GM18858 (cell line): ENCODE measurements around the gene HRAS.
"Not testable (repeated sequence)": the region's sequence is repeated elsewhere in the genome, so short reads cannot be mapped to it uniquely, and the experiment has no call there.

Source experiments
- ATAC-seq: cut with Tn5 transposase; IDR thresholded peaks from one replicate; pipeline ENCODE4 v1.9.1; 2021; ENCODE audit not compliant: unreplicated experiment

The HRAS gene

DNA sequence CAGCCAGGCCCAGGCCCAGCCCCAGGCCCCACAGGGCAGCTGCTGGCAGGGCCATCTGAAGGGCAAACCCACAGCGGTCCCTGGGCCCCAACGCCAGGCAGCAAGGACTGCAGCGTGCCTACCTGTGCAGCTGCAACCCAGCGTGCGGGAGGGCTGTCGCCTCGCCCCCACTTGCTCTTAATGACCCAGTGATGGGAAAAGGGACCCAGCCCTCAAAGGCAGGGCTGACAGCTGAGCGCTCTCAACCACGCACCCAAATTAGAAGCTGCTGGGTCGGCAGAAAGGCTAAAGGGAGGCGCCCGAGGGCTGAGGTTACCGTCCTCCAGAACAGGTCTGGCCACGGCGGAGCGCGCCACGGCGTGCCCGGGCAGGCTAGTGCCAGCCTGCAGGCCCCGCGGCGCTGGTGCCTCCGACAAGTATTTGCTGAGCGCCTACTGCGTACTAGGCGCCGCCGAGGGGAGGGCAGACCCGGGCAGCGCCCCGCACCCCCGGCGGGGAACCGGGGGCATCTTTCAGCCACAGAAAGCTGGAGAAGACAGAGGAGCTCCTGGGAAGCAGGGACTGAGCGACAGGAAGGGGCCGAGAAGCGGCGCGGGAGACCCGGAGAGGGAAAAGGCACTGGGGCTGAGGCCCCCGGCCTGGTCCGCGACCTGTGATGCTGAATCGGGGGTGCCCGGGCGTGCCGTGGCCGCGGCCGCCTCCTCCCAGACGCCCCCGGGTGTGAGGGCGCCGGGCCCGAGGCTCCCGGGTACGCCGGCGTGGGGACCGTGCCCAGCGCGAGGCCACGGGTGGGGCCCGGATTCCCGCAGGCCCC lies 773 bp downstream of the HRAS start:
- no peak for ATAC-seq

DNA sequence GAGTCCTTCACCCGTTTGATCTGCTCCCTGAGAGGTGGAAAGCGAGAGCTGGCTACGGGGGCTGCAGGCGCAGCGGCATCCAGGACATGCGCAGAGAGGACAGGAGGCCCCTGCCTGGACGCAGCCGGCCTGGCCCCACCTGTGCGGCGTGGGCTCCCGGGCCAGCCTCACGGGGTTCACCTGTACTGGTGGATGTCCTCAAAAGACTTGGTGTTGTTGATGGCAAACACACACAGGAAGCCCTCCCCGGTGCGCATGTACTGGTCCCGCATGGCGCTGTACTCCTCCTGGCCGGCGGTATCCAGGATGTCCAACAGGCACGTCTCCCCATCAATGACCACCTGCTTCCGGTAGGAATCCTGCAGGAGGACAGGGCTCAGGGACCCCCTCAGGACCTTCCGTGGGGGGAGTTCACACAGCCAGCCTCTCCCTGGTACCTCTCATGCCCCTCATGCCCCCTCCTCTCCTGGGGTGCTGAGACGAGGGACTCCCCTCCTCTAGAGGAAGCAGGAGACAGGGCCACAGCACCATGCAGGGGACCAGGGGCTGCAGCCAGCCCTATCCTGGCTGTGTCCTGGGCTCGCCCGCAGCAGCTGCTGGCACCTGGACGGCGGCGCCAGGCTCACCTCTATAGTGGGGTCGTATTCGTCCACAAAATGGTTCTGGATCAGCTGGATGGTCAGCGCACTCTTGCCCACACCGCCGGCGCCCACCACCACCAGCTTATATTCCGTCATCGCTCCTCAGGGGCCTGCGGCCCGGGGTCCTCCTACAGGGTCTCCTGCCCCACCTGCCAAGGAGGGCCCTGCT lies 1.6 kb downstream of the HRAS start:
- no peak for ATAC-seq

- ATAC-seq: no peak
Measured at GRCh38 chr11:532986-533585, 2.3 kb downstream of the HRAS start.

DNA sequence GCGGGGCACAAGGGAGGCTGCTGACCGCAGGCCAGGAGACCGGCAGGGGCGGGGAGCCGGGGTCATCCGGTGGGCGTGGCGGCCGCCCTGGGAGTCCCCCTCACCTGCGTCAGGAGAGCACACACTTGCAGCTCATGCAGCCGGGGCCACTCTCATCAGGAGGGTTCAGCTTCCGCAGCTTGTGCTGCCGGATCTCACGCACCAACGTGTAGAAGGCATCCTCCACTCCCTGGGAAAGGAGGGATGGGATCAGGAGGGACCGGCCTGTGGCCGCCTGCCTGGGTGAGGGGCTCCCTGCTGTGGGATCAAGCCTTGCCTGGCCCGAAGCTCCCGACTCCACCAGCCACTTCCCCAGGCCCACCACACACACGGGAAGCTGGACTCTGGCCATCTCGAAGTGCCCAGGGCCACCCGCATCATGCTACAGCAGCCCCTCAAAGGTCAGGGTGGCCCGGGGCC lies 2.8 kb downstream of the HRAS start:
- no peak for ATAC-seq

DNA sequence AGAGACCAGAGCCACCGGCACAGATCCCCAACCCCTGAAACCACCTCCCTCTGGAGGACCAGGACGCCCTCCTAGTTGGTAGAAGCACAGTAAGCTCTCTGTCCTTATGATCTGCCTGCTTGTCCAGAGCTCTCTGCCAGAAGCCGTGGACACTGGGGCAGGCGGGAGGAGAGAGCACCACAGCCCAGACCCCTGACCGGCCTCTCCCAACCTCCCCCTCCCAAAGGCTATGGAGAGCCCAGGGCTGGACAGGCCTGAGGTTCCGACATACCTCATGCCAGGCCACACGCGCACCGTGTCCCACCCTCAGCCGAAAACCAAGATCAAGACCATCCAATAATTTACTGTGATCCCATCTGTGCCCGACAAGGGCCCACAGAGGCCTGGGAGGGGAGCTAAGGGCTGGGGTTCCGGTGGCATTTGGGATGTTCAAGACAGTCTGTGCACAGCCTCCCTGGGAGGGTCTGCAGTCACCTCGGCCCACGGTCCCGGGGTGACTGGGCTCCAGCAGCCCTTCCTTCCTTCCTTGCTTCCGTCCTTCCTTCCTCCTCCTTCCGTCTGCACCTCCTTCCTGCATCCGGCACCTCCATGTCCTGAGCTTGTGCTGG lies 3.4 kb downstream of the HRAS start:
- ATAC-seq: no peak

DNA sequence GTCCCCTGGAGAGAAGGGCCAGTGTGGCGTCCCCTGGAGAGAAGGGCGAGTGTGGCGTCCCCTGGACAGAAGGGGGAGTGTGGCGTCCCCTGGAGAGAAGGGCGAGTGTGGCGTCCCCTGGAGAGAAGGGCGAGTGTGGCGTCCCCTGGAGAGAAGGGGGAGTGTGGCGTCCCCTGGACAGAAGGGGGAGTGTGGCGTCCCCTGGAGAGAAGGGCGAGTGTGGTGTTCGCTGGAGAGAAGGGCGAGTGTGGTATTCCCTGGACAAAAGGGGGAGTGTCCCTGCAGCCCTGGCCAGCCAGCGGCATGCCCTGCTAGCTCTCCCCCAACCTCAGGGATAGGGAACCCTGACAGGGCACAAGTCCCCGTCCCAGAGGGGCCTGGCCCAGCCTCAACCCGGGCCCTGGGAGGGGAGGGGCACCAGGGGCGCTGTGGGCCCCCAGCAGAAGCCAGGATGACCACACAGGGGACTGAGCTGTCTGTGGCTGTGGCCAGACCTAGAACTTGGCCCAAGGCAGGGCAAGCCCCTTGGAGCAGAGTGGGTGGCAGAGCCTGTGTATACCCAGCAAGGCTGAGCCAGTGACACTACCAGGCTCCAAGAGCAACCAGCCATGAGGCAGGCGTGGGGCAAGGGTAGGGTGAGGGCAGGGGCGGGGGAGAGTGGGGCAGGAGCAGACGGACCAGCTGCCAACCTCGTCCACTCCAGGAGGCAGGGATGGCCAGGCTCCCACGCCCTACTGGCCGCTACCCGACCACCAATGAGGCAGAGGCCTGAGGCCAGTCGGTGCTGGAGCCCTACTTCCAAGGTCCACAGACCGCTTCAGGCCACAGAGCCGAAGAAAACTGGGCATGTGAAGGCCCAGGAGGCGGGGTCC lies 4.2 kb downstream of the HRAS start:
- ATAC-seq: no peak

GRCh38 chr11:529728-530411 lies 5.5 kb downstream of the HRAS start:
- ATAC-seq: no peak

DNA sequence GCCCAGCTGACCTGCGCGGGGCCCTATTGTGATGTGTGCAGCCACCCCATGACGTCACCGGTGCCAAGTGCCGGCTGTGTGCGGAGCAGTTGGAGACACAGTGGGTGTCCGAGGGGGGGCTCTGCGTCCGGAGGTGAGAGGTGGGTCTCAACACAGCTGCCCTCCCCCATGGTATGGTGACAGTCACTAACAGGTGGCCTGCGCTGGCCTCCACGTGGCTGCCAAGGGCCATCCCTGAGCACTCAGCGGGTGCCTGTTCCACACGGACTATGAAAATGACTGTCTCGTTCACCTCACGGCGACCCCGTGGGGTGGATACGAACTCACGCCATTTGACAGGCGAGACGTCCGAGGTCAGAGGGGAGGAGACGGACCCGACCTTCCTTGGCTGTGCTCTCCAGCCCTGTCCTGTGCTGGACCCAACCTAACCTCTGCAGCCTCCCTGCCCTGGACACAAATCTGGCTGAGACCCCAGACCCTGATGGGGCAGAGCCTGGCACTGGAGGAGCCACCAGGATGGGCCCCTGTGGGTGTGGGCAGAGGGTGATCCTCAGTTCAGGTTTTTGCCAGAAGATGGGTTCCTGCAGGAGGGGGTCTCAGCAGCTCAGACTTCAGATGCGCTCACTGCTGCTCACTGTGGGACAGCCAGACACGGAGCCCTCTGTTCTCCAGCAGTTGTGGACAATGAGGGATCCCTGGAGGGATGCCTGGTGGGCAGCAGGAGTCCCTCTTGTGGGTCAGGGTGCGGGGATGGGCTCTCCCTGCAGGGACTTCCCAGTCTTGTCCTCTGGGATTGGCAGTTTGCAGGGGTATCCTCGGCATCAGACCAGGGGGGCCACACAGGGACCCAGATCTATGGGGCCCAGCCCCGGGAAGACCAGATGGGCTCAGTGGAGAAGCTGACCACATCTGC lies 6.3 kb downstream of the HRAS start:
- no peak for ATAC-seq

DNA sequence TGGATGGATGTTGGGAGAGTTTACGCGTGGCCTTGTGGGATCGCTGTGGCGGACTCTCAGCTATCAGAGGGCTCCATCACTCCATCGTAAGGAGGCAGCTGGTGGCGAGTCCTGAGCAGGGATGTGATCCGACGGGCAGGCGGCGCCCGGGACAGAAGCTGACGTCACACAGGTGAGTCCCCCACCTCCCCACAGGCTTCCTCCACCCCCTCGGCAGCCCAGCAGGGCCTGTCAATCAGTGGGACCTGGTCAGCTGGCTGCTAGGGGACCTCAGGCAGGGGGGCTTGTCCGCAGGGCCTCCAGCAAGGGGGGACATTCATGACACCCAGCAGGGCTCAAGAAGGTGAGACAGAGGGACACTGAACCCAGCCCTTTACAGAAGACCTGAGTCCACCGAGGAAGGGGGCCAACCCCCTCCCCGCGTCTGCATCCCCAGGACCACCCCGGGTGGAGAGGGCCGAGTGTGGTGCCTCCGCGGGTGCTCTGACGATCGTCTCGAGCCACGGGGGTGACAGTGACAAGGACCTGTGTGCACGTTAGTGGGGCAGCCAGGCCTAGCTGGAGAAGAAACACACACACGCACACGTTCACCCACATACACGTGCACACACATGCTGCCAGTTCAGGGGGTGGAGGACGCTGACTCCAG lies 7.1 kb downstream of the HRAS start:
- no peak for ATAC-seq

DNA sequence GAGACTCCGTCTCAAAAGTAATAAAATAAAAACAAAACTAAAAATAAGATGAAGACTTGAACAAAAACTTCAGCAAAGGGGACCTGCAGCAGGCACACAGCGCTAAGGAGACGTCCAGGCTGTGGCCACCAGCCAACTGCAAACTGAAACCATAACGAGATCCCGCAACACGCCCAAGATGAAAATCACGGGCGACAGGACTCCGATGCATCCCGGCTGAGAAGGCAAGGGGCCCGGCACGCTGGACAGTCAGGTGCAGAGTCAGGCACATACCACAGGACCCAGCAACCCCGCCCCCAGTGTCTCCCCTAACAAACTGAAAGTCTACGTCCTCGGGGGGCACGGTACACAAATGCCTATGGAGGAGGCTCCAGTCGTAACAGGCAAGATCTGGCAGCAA lies 9.2 kb downstream of the HRAS start:
- no peak for ATAC-seq

DNA sequence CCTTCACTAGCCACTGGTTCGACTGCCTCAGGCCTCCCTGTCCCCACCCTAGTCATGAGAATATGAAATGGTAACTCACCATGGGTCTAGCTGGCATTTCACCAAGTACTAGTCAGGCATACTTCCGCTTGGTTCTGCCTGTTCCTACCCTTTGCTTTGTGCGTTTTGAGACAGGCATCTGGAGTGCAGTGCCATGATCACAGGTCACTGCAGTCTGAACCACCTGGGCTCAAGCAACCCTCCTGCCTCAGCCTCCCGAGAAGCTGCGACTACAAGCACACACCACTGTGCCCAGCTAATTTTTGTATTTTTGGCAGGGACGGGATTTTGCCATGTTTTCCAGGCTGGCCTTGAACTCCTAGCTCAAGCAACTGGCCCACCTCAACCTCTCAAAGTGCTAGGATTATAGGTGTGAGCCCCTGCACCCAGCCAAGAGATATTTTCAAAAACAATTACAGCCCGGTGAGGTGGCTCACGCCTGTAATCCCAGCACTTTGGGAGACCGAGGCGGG lies 14.1 kb downstream of the HRAS start:
- no peak for ATAC-seq

GRCh38 chr11:520428-521176 lies 14.8 kb downstream of the HRAS start:
- ATAC-seq: no peak

GRCh38 chr11:518463-519202 lies 16.7 kb downstream of the HRAS start:
- ATAC-seq: peak; percentile 47

GRCh38 chr11:516918-517685 lies 18.3 kb downstream of the HRAS start:
- not testable (repeated sequence) for ATAC-seq

- no peak for ATAC-seq
Measured at GRCh38 chr11:516400-516799, 19.0 kb downstream of the HRAS start.

GRCh38 chr11:515131-515530 lies 20.2 kb downstream of the HRAS start:
- ATAC-seq: no peak
